BJ (cell line): ENCODE data around the gene STAB2. TPM values are rescaled to one million over a fixed set of nuclear protein-coding genes. Genes with fewer than 3 reads are reported as not detected.

ENCODE experiments used
- CTCF ChIA-PET: fragments of 350-600 bp; formaldehyde crosslinking; extraction: SDS; loops from one replicate; lab custom pipeline; 2021; ENCODE audit warnings: antibody characterized with exemption, inconsistent platforms; lab: Yijun Ruan, JAX
- POLR2A ChIA-PET: fragments of 300-600 bp; sonication (Branson Sonifier 250); formaldehyde crosslinking; extraction: SDS; loops from one replicate; lab custom pipeline; 2021; ENCODE audit warnings: antibody characterized with exemption; lab: Charles Lee
- DNase-seq: peaks from one replicate; pipeline ENCODE4 v3.0.0-alpha.2; 2011; ENCODE audit warnings: low read depth
- H3K27me3 ChIP-seq: 2 replicates; pipeline ENCODE4 v1.6.0; 2011; ENCODE audit warnings: low read length; ENCODE audit not compliant: control insufficient read depth, insufficient read depth
- H3K36me3 ChIP-seq: 2 replicates; pipeline ENCODE4 v1.5.1; 2011; ENCODE audit warnings: low read length; ENCODE audit not compliant: control insufficient read depth, insufficient read depth
- H3K4me3 ChIP-seq: 2 replicates; pipeline ENCODE4 v1.5.1; 2011; ENCODE audit warnings: low read depth, mild to moderate bottlenecking, control low read depth, low read length
- CTCF ChIP-seq: IDR thresholded peaks from 2 replicates; pipeline ENCODE4 v1.5.1; 2011; ENCODE audit warnings: low read depth, mild to moderate bottlenecking, control low read depth, inconsistent platforms, low read length, moderate library complexity; ENCODE audit not compliant: insufficient read depth
- polyA plus RNA-seq: library from polyadenylated mRNA; depleted of rRNA; stranded (reverse); fragments of >200 nt; gene quantifications from 2 replicates; pipeline ENCODE4 v1.2.3, GENCODE V29; 2011

STAB2 gene
- polyA plus RNA-seq, 1 experiment = not detected

GRCh38 chr12:103727638-103728037, 140.6 kb downstream of the STAB2 start:
- Histone ChIP-seq H3K27me3 (no peaks in the 10 kb centered on the region), H3K36me3 (no peaks in the 10 kb centered on the region), H3K4me3 (no peak overlapping the region)
- no peak for DNase-seq
- ChIA-PET POLR2A (no interaction called here), CTCF (no interaction called here)
- TF ChIP-seq CTCF = no peak

DNA sequence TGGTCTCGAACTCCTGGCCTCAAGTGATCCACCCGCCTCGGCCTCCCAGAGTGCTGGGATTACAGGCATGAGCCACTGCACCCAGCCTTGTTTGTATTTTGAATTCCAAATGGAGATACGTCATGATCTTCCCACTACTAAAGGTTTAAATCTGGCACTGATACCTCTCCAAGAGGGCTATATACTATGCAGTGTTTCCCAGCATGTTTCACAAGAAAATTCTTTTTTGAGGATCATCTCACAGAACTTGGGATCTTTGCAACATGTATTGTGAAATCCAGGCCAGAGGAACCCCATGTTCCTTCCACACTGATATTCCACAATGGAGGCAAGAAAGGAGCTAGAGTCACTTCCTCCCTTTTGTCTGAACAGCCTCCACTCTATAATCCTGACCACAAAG, 141.2 kb downstream of the STAB2 start:
- Histone ChIP-seq H3K27me3 (no peaks in the 10 kb centered on the region), H3K36me3 (no peaks in the 10 kb centered on the region), H3K4me3 (no peak overlapping the region)
- POLR2A ChIA-PET = no interaction called here
- no peak for DNase-seq
- CTCF ChIA-PET = no interaction called here
- TF ChIP-seq CTCF = no peak

DNA sequence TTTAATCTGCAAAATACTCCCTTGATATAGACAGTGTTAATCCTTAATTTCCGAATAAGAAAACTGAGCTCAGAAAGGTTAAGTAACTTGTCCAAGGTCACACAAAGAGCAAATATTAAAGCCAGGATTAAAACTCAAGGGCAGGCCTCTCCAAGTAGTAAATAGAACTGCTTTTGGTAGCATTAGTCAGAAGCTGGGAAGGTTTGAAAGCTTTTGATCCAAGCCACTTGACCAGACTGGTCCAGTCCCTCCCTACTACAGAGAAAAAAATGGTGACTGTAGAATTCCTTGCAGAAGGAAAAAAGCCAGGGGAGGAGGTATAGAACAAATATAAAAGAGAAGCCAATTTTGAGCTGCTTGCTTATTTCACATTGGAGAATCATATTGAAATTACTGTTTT, 142.4 kb downstream of the STAB2 start:
- no peak for DNase-seq
- no peak overlapping the region for H3K4me3 ChIP-seq
- H3K36me3 ChIP-seq = no peaks in the 10 kb centered on the region
- TF ChIP-seq CTCF = no peak
- H3K27me3 ChIP-seq = no peaks in the 10 kb centered on the region
- POLR2A ChIA-PET = no interaction called here
- CTCF ChIA-PET = no interaction called here

DNA sequence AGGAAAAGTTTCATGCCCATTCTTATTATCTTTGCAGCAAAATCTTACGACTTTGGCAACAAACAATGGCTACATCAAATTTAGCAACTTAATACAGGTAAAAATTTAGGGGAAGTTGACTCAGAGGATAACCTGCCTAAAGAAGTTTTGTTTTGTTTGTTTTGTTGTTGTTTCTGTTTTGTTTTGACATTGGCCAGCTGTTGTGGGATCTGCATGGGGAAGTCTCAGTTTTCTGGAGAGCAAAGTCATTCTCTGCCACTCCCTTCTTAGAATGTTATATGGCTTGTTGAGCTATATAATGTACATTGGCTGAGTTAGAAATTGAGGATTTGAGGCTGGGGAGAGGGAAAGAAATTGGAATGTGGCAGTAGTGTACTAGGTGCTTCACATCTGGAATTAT, 144.5 kb downstream of the STAB2 start:
- TF ChIP-seq CTCF = no peak
- POLR2A ChIA-PET = no interaction called here
- Histone ChIP-seq H3K27me3 (no peaks in the 10 kb centered on the region), H3K4me3 (no peak overlapping the region), H3K36me3 (no peaks in the 10 kb centered on the region)
- CTCF ChIA-PET = no interaction called here
- DNase-seq = no peak

- CTCF ChIA-PET = no interaction called here
- Histone ChIP-seq H3K36me3 (no peaks in the 10 kb centered on the region), H3K4me3 (no peak overlapping the region), H3K27me3 (0 out of 2 replicates have a peak, but pooled peaks cover 2% of the 10 kb centered on the region)
- no peak for TF ChIP-seq CTCF
- POLR2A ChIA-PET = no interaction called here
- DNase-seq = no peak
Measured at GRCh38 chr12:103734863-103735262, 147.8 kb downstream of the STAB2 start.
